GM18907 (cell line): ENCODE measurements around the gene MRPL4.
"Not testable (repeated sequence)": the region's sequence is repeated elsewhere in the genome, so short reads cannot be mapped to it uniquely, and the experiment has no call there.

Source experiments
- ATAC-seq: cut with Tn5 transposase; IDR thresholded peaks from one replicate; pipeline ENCODE4 v1.9.1; 2021; ENCODE audit warnings: mild to moderate bottlenecking, moderate library complexity; ENCODE audit not compliant: unreplicated experiment

MRPL4 gene

DNA sequence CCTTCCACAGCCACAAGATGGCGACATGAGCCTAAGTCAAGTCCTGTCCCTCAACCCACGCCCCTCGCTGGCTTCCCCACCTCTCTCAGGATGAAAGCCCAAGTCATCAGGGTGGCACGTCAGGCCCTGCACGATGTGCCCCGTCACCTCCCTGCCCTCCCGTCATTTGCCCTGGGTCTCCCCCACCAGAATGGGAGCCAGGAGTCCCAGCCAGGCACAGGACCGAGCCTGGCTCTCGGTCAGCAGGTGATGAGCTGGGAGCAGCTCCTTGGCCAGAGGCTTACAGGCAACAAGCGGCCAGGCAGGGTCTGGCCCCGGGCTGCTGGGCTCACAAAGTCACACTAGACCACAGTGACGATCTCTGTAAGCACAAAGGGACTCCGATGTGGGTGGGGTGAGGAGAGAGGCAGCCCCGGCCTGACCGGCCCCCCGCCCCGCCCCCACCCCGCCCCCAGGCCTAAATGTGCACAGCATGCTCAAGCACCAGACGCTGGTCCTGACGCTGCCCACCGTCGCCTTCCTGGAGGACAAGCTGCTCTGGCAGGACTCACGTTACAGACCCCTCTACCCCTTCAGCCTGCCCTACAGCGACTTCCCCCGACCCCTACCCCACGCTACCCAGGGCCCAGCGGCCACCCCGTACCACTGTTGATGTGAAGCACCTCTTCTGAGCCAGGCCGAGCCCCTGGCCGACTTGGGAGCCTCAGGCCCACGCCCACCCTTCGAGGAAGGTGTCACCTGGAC lies 7.3 kb downstream of the MRPL4 start:
- ATAC-seq, result no peak

DNA sequence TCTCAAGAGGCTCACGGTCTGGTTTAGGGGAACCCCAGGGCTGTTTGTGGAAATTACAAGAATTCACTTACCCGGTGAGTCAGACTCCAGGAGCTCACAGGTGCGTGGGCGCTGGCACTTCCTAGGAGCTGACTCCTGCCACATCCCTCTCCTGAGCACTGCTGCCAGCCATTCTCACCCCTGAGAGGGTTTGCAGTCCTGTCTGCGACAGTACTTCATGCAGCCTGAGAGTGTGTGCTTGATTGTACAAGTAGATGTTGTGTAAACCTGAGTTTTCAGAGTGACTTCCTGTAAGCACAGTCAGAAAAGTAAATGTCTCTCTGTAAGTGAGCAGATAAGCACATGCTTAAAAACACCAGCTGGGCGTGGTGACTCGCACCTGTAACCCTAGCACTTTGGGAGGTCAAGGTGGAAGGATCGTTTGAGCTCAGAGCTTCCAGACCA lies 8.1 kb downstream of the MRPL4 start:
- ATAC-seq, result no peak

DNA sequence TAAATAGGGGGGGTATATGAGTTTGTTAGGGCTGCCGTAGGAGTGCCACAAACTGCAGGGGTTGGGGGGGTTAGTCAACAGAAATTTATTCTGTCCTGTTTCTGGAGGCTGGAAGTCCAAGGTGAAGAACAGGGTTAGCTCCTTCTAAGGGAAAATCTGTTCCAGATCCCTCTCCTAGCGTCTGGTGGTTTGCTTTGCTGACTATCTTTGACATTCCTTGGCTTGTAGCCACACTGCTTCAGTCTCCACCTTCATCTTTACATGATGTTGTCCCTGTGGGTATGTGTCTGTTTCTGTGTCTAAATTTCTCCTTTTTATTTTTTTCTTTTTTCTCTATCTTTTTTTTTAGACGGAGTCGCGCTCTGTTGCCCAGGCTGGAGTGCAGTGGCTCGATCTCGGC lies 10.8 kb downstream of the MRPL4 start:
- no peak for ATAC-seq

DNA sequence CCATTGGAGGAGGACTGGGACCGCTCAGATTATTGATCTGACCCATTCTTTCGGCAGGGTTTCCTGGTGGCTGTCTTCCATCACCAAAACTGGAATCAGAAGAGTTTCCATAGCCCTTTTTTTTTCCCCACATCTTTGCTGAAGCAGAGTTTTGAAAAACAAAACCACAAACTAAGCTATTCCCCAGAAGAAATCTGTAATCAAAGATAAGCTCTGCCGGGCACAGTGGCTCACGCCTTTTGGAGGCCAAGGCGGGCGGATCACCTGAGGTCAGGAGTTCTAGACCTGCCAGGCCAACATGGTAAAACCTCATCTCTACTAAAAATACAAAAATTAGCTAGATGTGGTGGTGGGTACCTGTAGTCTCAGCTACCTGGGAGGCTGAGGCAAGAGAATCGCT lies 14.7 kb downstream of the MRPL4 start:
- no peak for ATAC-seq

DNA sequence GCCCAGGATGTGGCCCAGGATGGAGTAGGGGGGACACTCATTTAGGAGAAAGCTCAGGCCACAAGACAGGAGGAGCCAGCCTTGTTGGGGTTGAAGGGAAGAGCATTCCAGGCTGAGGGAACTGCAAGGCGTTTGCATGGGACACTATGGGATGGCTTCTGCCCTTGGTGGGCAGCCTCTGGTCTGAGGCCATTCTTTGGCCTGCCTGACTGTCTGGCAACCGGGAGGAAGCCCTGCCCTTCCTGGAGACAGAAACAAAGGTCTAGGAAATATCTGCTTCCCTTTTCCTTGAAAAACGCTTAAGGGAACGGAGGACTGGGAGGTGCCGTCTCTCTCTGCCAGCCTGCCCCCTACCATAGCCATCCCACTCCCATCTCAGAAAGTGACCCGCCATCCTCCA lies 16.1 kb downstream of the MRPL4 start:
- no peak for ATAC-seq

DNA sequence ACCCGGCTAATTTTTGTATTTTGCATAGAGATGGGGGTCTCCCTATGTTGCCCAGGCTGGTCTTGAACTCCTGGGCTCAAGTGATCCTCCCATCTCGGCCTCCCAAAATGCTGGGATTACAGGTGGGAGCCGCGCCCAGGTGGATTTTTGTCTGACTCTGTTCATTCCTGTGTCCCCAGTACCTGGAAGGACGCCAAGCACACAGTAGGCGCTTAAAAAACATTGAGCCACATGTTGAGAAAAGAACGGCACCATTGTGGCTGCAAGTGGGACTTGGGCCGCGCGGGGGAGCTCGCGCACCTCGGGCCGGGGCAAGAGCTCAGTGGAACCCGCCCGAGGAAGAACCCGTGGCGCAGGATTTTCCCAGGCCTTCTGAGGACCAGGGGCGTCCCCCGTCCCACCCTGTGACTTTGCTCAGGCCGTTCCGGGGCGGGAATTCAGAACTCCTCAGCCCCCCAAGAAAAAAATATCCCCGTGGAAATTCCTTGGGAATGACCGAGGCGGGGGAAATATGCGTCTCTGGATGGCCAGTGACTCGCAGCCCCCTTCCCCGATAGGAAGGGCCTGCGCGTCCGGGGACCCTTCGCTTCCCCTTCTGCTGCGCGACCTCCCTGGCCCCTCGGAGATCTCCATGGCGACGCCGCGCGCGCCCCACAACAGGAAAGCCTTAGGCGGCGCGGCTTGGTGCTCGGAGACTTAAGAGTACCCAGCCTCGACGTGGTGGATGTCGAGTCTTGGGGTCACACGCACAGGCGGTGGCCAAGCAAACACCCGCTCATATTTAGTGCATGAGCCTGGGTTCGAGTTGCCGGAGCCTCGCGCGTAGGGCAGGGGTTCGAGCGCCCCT lies 17.5 kb downstream of the MRPL4 start:
- ATAC-seq, result peak; percentile 43

DNA sequence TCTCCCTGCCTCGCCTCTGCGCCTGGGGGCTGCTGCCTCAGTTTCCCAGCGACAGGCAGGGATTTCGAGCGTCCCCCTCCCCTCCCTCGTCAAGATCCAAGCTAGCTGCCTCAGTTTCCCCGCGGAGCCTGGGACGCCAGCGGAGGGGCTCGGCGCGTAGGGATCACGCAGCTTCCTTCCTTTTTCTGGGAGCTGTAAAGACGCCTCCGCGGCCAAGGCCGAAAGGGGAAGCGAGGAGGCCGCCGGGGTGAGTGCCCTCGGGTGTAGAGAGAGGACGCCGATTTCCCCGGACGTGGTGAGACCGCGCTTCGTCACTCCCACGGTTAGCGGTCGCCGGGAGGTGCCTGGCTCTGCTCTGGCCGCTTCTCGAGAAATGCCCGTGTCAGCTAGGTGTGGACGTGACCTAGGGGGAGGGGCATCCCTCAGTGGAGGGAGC lies 18.2 kb downstream of the MRPL4 start:
- peak; percentile 45 for ATAC-seq

DNA sequence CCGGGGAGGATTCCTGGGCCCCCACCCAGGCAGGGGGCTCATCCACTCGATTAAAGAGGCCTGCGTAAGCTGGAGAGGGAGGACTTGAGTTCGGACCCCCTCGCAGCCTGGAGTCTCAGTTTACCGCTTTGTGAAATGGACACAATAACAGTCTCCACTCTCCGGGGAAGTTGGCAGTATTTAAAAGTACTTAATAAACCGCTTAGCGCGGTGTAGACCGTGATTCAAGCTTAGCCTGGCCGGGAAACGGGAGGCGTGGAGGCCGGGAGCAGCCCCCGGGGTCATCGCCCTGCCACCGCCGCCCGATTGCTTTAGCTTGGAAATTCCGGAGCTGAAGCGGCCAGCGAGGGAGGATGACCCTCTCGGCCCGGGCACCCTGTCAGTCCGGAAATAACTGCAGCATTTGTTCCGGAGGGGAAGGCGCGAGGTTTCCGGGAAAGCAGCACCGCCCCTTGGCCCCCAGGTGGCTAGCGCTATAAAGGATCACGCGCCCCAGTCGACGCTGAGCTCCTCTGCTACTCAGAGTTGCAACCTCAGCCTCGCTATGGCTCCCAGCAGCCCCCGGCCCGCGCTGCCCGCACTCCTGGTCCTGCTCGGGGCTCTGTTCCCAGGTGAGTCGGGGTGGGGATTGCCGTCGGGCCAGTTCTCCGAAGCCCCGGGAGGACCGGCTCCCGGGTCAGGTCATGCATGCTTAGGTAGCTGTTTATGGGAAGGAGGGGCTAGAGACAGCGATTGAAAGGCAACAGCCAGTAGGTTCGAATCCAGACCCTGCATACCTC lies 18.8 kb downstream of the MRPL4 start, which contains the start of gene ICAM1:
Gene ICAM1, plus strand, starts transcription at position 505 of the 779 bp plus-strand sequence. Its CDS starts 40 bp downstream, at position 545.
- ATAC-seq, result peak; percentile 48

DNA sequence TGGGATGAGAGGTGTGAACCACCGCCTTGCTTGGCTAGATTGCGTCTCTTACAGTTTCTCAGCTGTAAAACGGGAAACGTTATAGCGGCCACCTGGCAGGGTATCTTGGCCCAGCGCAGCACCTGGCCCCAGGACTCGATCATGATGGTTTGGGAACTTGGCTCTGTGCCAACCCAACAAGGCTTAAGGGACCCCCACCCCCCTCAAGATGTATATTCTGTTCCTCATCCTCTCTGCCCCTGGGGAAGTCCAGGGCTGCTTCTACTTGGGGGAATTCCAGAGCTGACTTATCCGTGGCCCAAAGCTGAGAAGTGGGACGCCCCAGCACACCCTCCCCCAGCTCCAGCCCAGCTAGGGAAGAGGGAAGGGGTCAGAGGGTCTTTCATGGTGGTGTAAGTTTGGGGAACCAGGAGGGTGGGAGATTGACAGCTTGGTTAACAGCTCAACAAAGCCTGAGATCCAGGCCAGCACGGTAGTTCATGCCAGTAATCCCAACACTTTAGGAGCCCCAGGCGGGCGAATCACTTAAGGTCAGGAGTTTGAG lies 19.6 kb downstream of the MRPL4 start:
- peak; percentile 26 for ATAC-seq

DNA sequence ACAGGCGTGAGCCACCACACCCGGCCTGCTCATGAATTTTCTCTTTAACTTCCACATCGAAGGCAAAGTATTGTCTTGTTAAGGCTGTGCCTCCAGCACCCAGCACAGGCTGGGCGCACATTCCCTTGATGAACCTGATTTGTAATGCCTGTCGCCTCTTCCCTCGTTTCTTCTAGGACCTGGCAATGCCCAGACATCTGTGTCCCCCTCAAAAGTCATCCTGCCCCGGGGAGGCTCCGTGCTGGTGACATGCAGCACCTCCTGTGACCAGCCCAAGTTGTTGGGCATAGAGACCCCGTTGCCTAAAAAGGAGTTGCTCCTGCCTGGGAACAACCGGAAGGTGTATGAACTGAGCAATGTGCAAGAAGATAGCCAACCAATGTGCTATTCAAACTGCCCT lies 22.6 kb downstream of the MRPL4 start:
- no peak for ATAC-seq

DNA sequence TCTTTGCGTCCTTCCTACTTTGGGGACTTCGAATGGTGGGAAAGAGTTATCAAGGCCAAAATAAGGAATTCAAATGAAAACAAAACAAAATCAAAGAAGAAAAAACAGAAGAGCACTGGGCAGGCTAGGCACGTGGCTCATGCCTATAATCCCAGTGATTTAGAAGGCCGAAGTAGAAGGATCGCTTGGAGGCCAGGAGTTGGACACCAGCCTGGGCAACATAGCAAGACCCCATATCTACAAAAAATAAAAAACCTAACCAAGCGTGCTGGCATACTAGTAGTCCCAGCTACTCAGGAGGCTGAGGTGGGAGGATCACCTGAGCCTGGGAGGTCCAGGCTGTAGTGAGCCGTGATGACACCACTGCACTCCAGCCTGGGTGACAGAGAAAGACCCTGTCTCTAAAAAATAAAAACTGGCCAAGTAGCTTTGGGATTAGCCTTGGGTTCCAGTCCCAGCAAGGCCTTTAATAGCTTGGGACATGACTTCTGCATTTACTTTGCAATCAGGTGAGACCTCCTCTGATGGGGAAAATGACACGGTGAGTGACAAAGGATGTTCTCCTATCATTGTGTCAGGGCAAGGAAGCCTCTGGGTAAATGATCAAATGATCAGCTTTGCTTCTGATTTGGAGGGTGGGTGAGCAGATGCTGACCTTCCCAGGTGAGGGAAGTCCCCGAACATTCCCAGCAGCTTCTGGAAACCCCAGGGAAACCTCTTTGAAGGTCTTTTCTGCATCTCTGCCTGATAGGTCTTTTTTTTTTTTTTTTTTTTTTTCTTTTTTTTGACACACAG lies 26.0 kb downstream of the MRPL4 start:
- no peak for ATAC-seq

DNA sequence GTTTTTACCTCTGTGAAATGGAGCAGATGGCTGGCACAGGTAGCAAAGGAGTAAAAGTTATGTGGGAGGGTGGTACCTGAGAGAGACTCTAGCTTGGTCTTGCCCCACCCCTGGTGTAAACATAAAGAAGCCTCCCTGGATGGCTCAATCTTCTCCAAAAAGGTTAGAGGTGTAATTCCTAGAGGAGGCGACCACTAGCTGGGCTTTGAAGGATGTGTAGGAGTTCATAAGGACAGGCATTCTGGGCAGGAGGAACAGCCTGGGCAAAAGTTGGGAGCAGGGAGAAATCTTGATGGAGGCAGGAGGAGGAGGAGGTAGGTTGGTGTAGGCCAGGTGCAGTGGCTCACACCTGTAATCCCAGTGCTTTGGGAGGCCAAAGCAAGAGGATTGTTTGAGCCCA lies 26.9 kb downstream of the MRPL4 start:
- no peak for ATAC-seq

DNA sequence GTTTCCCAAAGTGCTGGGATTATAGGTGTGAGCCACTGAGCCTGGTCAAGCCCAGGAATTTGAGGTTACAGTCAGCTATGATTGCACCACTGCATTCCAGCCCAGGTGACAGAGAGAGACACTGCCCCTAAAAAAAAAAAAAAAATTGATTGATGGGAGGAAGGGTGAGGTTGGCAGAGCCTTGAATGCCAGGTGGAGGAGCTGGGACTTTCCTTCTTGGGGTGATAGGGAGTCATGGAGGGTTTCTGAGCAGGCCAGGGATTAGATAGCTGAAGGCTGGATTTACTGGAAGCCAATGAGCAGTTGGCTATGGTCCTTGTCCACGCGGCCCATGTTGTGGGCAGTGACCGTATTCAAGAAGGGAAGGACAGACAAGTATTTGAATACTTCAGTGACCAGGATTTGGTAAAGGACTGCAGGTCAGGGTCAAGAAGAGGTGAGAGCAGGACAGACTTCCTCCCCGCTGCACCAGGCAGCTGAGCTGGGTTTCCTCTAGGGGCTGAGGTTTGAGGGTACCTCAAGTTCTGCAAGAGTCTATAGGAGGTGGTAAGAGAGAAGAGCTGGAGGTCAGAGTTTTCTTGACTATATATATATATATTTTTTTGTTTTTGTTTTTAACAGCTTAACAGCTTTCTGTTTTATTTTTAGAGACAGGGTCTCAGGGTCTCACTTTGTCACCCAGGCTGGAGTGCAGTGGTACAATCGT lies 27.9 kb downstream of the MRPL4 start:
- ATAC-seq, result no peak

DNA sequence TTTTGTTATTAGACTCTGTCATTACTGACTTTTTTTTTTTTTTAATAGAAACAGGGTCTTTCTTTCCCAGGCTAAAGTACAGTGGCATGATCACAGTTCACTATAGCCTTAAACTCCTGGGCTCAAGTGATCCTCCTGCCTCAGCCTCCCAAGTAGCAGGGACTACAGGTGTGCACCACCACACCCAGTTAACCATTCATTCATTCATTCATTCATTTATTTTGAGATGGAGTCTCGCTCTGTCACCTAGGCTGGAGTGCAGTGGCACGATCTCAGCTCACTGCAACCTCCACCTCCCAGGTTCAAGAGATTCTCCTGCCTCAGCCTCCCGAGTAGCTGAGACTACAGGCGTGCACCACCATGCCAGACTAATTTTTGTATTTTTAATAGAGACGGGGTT lies 30.0 kb downstream of the MRPL4 start:
- not testable (repeated sequence) for ATAC-seq

DNA sequence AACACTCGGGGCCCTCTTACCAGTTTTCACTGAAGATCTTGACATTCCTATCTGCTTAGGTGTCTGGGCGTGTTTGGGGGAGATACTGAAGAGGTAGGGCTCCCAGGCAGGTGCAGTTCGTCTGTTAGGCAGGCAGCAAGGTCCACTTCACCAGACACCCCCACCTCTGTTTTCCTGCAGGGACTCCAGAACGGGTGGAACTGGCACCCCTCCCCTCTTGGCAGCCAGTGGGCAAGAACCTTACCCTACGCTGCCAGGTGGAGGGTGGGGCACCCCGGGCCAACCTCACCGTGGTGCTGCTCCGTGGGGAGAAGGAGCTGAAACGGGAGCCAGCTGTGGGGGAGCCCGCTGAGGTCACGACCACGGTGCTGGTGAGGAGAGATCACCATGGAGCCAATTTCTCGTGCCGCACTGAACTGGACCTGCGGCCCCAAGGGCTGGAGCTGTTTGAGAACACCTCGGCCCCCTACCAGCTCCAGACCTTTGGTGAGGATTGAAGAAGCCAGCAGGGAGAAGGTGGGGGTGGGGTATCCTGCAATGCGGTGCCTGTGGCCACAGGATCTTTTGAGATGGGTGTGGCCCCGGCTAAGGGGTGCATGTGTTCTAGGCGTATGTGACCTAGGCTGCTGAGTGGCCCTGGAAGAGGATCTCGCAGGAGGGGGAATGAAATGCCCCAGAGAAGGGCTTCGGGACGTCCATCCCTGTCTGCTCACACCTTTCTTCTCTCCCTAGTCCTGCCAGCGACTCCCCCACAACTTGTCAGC lies 31.5 kb downstream of the MRPL4 start:
- ATAC-seq, result no peak

DNA sequence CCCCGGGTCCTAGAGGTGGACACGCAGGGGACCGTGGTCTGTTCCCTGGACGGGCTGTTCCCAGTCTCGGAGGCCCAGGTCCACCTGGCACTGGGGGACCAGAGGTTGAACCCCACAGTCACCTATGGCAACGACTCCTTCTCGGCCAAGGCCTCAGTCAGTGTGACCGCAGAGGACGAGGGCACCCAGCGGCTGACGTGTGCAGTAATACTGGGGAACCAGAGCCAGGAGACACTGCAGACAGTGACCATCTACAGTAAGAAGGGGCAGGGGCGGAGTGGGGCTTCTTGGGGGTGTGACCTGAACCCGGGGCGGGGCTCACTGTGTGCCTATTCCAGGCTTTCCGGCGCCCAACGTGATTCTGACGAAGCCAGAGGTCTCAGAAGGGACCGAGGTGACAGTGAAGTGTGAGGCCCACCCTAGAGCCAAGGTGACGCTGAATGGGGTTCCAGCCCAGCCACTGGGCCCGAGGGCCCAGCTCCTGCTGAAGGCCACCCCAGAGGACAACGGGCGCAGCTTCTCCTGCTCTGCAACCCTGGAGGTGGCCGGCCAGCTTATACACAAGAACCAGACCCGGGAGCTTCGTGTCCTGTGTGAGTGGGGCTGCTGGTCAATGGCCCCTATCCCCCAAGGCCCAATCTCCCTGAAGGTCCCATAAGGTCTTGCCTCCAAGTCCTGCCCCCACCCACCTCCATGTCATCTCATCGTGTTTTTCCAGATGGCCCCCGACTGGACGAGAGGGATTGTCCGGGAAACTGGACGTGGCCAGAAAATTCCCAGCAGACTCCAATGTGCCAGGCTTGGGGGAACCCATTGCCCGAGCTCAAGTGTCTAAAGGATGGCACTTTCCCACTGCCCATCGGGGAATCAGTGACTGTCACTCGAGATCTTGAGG lies 32.3 kb downstream of the MRPL4 start:
- no peak for ATAC-seq

DNA sequence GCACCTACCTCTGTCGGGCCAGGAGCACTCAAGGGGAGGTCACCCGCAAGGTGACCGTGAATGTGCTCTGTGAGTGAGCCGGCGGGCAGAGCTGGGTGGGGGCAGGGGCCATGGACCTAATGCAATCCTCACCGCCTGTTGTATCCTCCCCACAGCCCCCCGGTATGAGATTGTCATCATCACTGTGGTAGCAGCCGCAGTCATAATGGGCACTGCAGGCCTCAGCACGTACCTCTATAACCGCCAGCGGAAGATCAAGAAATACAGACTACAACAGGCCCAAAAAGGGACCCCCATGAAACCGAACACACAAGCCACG lies 32.9 kb downstream of the MRPL4 start:
- no peak for ATAC-seq

DNA sequence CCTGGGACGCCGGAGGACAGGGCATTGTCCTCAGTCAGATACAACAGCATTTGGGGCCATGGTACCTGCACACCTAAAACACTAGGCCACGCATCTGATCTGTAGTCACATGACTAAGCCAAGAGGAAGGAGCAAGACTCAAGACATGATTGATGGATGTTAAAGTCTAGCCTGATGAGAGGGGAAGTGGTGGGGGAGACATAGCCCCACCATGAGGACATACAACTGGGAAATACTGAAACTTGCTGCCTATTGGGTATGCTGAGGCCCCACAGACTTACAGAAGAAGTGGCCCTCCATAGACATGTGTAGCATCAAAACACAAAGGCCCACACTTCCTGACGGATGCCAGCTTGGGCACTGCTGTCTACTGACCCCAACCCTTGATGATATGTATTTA lies 33.4 kb downstream of the MRPL4 start:
- no peak for ATAC-seq
